Mammary epithelial cell (primary cell): ENCODE results near the gene CDK11A.

Experiments
- EZH2 ChIP-seq: IDR thresholded peaks from 2 replicates; pipeline ENCODE4 v1.6.1; 2012; ENCODE audit warnings: low read length, inconsistent platforms, borderline replicate concordance
- TF ChIP-seq, protein P1 (sequence below), 2 donors: IDR thresholded peaks in 1 of 2; conservative IDR thresholded peaks in 1 of 2; 2 replicates each; pipeline ENCODE4 v1.5.1; 2011 to 2012; ENCODE audit warnings: inconsistent platforms in 2 of 2, low read length in 2 of 2, mild to moderate bottlenecking in 2 of 2, control low read depth in 1 of 2, low read depth in 1 of 2; ENCODE audit not compliant: insufficient read depth in 1 of 2; ENCODE audit errors: extremely low read depth in 1 of 2

DNA sequence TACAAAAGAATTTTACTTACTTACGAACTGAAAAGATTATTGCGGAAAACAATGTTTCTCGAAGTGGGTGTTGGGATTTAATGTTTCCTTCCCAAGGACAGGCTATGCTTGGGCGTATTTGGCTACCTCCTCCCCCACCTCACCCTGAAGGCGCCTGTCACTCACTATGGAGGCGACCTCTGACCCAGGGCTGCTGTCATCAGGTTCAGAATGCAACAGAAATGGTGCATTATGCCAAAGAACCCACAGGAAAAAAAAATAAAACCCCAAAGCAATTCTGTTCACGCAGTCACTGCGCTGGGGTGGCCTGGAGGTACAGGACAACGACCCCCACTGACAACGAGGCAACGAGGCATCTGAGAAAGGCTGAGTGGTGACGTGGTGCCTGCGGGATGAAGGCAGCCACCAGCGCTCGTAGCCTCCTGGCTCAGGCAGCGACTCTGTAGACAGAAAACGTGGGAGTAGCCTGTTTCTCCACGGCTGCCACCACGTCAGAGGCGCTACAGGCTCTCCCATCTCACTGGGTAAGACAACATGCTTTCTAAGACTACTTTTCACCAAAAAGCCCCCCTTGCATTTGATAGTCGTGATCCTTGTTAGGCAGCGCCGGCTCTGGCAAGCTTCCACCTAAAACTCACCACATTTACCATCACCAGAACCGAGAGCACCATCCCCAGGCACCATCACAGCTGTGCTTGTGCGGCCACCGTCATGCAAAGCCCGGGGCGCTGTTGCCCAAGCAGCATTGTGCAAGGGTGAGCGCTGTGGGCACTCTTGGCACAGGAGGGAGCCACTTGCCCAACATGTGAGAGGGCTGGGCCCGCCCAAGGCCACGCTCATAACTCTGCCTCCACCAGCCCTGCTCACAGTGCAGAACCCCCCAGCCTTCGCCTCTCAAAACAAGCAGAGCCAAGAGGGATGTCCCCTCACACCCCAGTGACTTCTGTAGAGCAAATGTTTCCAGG lies 39.8 kb upstream of the CDK11A start:
- TF ChIP-seq, protein P1, sequence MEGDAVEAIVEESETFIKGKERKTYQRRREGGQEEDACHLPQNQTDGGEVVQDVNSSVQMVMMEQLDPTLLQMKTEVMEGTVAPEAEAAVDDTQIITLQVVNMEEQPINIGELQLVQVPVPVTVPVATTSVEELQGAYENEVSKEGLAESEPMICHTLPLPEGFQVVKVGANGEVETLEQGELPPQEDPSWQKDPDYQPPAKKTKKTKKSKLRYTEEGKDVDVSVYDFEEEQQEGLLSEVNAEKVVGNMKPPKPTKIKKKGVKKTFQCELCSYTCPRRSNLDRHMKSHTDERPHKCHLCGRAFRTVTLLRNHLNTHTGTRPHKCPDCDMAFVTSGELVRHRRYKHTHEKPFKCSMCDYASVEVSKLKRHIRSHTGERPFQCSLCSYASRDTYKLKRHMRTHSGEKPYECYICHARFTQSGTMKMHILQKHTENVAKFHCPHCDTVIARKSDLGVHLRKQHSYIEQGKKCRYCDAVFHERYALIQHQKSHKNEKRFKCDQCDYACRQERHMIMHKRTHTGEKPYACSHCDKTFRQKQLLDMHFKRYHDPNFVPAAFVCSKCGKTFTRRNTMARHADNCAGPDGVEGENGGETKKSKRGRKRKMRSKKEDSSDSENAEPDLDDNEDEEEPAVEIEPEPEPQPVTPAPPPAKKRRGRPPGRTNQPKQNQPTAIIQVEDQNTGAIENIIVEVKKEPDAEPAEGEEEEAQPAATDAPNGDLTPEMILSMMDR (conservative IDR thresholded peaks at IDR 0.05 in 1 of 2, IDR thresholded peaks at IDR 0.05 in 1 of 2; ENCODE audit: extremely low read depth in 1 of 2, insufficient read depth in 1 of 2, low read depth in 1 of 2, low read length in 2 of 2): peak in 1 of 2 donors; percentile 45
- TF ChIP-seq EZH2: no peak
